Epidermal melanocyte (primary cell): ENCODE data around the gene AQR.

ENCODE experiments used
- DNase-seq: peaks from one replicate; pipeline ENCODE4 v3.0.0; 2011; ENCODE audit warnings: low spot score; ENCODE audit not compliant: insufficient read length

Gene AQR

DNA sequence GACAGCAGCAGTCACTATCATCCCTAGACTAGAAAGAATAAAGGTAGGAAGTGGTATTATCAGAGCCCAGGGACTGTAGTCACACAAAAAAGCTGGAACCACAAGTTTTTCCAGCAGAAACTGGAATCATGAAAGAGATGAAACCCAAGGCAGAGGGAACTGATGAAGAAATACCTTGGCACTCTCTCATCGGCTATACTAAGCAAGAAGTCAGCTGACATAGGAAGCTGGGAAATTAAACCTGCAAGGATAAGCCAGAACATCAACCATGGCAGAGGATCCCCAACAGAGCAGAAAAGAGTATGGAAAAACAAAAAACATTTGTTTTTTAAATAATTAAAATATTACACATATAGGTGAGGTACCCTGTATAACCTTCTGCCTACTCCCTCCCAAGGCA lies 86.5 kb downstream of the AQR start:
- DNase-seq, result no peak

DNA sequence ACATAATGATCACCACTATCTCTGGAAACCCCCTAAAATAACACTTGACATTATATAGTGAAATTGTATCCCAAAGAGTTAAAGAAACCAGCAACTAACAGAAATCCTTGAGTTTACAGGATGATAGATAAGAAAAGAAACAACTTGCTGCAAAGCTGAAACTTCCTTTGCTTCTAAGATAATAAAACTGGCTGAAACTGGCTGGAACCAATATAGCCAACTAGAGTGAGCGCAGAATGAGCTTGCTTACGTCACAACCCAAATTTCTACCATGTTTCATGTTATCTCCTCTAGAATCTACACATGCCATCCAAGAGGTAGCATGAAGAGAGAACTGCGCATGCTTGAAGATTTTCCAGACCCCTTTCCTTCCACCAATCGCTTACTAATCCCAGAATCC lies 90.4 kb downstream of the AQR start:
- DNase-seq, result no peak

DNA sequence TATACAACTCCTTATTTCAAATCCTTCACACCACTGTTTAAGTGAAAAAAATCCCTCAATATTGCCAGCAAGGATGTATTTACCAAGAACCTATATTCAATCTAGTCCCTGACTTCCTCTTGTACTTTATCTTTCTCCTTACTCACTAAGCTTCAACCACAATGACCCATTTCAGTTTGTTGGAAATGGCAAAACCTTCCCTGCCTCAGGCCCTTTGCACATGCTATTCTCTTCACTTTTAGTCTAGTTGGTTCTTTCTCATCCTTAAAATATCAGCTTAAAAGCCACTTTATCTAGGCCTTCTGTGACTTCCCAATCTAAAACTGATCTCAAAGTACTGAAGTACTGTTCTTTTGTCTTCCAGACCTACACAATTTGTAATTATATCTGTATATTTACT lies 92.9 kb downstream of the AQR start:
- DNase-seq, result no peak

DNA sequence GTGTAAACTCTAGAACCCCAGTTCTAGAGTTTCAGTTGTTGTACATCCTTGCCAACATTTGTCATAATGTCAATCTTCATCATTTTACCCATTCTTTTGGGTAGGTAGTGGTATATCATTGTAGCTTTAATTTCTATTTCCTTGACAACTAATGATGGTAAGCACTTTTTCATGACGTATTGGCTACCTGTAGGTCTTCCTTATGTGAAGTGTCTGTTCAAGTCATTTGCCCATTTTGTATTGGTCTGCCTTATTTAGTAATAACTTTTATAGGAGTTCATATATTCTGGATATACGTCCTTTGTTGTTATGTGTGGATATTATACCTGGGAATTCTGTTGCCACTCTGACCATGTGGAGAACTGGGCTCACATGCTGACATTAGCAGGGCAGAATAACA lies 100.4 kb downstream of the AQR start:
- DNase-seq, result no peak

GRCh38 chr15:34865531-34865930 lies 104.0 kb downstream of the AQR start:
- no peak for DNase-seq

DNA sequence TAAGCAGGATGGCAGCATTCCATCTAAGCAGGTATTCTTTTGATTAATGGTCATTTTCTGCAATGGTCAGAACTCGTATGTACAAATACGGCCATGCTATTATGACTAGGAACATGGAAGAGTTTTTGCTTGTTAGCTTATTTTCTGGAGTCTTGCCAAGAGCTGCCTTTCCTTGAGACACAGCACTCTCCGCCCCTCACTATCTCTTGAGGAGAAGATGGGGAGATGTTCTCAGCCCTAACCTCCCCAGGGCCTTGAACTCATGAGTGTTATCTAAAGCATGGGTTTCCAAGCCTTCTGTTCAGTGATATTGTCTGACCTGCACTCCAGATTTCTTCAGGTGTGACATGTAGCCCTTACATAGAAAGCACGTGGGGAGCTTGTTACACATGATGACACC lies 108.3 kb downstream of the AQR start:
- DNase-seq, result no peak

- DNase-seq, result no peak
Measured at GRCh38 chr15:34855893-34856292, 113.6 kb downstream of the AQR start.

DNA sequence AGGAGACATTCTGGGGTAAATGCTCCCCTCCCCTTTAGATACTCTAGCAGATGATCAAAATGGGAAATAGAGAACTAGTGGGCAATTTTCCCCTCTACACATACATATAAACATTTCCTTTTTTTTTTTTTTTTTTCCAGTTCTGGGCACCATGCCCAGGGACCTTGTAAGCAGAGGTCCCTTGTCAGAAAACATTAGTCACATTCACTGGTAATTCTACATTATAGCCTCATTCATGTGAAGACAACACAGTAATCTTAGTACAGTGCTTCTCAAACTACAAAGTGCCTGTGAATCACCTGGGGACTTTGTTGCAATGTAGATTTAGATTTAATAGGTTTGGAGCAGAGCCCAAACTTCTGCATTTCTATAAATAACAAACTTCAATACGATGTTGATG lies 114.1 kb downstream of the AQR start:
- DNase-seq, result no peak

- DNase-seq, result no peak
Measured at GRCh38 chr15:34854232-34854631, 115.3 kb downstream of the AQR start.

DNA sequence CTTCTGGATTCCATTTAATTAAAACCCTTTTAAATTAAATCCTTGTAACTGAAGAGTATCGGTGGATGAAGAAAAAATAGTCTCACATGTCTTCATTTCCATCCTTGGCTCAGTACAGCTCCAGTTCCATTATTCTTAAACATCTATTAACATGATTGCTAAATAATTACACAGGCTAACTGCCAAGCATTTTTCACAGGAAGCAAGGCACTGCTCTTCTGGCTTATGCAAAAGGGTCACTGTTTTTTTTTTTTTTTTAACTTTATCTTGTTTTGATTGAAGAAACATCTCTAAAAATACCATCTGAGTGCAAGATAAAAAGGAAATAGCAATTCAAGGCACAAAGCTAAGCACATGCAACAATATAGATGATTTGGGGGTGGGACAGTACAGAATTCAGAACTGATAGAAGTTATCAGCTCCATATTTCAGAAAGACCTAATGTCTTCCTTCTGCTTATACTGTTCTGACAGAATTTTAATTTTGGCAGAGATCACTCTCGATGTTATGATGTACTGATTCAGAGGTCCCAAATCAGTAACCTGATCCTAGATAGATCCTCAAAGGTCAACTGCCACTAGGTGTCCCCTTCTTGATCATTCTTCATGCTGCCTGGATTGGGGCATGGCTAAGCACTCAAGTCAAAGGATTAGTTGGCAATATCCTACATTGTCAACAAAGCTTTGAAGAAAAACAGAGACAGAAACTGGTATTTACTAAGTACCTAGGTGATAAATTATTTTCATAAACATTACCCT lies 116.4 kb downstream of the AQR start:
- DNase-seq, result no peak

GRCh38 chr15:34851751-34852150 lies 117.8 kb downstream of the AQR start:
- DNase-seq, result no peak

DNA sequence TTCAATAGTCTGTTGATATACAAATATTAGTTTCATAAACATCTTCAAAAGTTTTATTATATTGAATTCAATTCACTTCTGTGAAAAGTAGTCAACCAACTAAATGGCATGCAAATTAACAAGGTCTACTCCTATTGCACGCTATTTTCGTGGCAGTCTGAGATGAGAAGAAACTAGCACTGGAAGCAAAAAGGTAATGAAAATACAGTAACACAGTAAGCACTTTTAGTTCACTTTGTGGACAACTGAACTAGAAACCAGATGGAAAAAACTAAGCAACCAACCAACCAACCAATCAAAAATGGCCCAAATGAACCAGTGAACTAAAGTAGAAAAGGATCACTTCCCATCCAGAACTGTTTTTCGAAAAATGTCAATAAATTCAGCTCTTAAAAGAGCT lies 118.5 kb downstream of the AQR start:
- no peak for DNase-seq

GRCh38 chr15:34850121-34850520 lies 119.4 kb downstream of the AQR start:
- no peak for DNase-seq

DNA sequence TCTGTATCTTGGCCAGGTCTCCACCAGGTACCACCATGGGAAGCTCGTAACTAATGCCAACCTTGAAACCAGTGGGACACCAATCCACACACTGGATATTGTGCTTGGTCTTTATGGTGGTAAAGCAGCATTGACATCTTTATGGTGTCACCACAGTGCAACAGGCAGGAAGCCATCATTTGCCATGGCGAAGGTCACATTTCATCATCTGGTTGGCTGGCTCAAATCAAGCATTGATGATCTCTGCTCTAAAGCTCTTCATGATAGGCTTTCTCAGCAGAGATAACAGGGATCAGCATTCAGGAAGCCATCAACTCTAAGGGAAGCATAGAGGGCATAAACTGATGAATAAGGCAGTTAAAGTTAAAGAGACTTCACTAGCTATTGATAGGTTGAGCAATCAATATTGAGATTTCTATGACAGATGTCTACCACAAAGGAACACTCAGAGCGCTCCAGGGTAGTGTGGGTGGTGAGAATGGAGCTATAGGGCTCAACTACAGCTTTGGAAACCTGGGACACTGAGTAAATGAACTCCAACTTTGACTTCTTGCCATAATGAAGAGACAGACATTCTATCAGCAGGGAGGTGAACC lies 120.1 kb downstream of the AQR start:
- DNase-seq, result no peak

DNA sequence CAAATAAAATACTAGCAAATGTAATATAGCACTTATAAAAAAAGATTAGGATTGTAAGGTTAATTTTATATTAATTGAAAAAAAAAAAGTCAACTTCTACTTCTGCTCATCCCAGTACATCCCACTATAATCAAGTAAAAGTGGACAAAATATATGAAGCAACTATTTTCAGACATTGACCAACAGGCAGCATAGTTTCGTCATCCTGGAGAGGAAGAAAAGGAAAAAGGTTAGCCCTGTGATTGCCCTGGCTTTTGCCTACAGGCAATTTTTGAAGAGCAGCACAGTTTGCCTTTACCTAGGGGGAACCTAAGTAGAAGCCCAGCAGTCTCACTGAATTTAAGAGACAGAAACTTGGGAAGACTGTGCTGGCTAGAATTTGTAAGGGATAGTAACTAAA lies 121.9 kb downstream of the AQR start:
- no peak for DNase-seq

DNA sequence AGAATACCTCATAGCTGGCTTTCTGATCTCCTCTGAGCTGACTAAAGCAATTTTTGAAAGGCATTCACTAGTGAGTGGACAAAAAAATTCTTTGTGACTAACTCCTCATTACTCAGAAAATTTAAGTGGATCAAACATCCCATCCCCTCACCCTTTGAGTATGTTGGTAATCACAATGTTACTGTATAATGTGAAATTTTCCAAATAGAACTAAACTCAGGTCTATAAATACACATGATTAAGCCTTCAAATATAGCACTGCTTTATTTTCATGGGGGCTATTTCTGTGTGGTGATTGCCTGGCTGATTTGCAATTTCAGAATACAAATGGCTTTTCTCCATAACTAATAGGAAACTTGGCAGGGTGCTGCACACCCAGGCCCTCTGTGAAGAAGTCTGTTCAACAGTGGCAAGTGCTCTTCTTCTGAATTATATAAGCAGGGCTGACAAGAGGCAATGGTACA lies 128.2 kb downstream of the AQR start:
- DNase-seq, result no peak

- no peak for DNase-seq
Measured at GRCh38 chr15:34838282-34838681, 131.3 kb downstream of the AQR start.

DNA sequence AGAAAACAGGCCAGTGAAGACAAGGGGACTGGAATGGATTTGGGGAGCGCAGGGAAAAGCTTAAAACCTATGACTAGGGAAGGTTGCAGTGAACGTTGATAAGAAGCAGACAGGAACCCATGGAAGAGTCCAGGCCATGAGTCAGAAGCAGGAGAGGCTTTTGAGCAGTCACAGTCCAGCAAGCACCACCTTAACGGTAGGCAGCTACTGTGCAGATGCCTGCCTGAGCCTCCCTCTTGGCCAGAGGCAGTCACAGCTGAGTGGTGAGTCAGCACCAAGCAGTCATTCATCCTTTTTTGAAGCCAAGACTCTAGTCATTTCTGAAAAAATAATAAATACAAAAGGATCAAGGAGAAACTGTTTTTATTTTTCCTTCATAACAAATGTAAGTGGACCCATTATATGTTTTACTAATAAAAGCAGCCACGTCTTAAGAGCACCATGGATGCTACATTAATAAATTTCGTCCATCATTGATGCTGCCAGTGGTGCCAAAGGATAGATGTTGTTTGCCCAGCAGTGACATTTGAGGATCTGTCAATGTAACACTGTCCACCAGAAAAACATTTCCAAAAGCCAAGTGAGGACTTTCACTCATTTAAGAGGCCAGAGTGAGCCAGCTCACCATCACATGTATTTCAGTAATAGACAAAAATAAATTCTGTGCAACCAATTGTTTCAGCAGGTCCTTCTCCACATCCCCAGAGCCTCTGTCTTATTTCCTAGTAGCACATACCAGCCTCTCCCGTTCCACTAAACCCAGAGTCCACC lies 132.1 kb downstream of the AQR start:
- DNase-seq, result no peak

DNA sequence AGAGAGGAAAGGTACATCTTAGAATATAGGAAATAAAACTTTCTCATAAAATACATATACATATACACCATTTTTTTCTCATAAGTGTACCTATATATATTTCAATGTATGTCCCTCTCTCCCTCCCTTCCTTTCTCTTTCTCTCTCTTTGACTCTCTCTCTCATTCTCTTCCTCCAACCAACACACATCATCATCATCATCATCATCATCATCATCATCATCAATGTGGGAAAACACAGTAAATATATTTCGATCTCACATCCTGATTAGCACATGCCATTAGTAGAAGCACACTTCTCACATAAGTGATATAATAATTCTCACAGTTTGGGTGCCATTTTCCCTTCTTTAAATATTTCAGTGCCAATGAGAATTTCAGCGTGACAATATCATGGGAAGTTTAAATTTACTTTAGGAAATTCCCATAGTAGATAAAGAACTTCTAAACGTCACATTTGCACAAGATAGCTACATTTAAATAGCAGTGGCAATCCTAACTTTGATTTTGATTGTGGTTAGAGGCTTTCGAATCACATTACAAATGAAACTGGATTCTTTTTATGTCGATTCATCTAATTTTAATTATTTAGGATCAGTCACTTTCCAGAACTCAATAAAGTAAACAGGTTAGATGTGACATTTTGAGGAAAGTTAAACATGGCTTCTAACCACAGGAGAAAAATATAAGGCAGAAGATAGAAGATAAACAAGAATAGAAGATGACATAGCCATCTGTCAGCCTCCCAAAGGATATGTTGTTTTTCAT lies 141.2 kb downstream of the AQR start:
- no peak for DNase-seq

DNA sequence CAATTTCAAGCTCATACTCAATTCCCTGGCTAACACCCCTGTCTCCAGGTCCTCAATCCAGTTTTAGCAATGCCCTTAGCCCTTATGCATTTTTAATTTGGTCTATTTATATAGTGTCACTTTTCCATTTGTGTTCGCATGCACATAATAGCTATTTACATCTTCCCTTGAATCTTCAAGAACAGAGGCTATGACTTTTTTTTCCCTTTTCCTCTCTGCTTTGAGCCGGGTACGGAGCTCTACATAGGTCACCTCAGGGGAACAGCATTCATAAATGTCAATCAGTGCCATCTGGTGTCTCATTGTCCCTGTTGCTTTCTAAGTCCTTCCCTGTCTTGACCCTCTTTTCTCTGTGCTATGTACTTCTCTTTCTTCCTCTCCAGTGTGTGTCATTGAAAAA lies 147.7 kb downstream of the AQR start:
- DNase-seq, result no peak

GRCh38 chr15:34820110-34820509 lies 149.4 kb downstream of the AQR start:
- no peak for DNase-seq

- DNase-seq, result no peak
Measured at GRCh38 chr15:34818526-34818925, 151.0 kb downstream of the AQR start.
